SW480 (cell line): Measurements from ENCODE around the gene RBM48.
"Not testable (repeated sequence)": the region's sequence is repeated elsewhere in the genome, so short reads cannot be mapped to it uniquely, and the experiment has no call there.

ENCODE experiments used
- DNase-seq: peaks from one replicate; pipeline ENCODE4 v3.0.0-alpha.2; 2016; ENCODE audit warnings: low spot score

The RBM48 gene

GRCh38 chr7:92545116-92545515 is 16.5 kb downstream of the RBM48 start:
- not testable (repeated sequence) for DNase-seq

DNA sequence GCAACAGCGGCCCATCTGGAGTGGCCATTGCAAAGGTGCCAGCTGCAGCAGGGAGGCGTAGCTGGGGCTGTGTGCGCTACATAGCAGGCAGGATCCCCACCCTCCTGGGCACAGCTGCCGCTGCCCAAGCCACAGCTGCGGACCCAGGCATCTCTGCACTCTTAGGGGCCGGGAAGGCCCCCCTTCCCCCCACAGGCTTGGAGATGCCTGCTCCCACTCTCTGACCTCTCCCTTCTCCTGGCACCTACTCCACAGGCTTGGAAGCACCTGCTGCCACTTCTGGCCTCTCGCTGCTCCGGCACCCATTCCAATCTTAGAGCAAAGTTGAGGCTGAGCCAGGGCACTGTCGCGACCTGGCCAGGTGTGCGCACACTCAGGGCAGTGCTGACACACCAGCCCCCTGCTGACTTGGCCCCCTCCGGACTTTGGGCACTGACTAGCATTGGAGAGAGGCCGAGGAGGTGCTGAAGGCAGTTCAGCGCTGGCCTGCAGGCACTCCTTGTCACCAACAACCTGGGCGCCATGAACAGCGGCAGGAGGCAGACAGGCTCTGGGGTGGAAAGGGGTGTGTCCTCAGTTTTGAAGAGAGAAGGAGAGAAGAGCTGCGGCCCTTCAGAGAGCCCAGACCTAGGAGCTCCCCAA is 18.4 kb downstream of the RBM48 start:
- DNase-seq: no peak

- no peak for DNase-seq
These were observed 19.0 kb downstream of the RBM48 start for GRCh38 chr7:92547579-92547978.

DNA sequence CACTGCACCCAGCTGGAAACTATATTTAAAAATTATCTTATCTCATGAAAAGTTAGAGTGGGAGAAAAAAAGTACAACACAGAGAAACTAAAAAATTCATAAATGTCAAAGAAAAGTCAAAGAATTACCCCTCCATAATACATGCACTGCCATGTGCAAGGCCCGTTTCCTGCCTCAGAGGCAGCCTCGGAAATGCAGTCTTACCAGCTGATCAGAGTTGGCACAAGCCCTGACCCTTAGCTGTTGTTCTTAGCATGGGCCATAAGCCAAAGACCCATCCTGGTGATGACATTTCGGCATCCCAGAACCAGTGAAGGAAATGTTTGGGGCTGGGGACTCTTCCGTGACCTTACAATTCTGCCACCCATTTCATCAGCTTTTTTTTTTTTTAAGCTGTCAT is 21.6 kb downstream of the RBM48 start:
- DNase-seq: no peak

DNA sequence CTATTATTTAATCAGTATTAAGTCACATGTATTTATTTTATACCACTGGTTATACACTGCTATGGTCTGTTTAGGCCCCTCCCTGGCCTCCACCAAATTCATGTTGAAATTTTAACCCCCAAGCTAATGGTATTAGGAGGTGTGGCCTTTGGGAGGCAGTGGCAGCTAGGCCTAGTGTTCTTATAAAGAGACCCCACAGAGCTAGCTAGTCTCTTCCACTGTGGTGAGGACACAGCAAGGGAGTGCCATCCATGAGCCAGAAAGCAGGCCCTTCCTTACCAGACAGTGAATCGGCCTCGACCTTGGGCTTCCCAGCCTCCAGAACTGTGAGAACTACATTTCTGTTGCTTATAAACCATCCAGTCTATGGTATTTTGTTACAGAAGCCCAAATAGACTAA is 28.7 kb downstream of the RBM48 start:
- DNase-seq: no peak

- no peak for DNase-seq
These were observed 29.3 kb downstream of the RBM48 start for GRCh38 chr7:92557808-92558362.

DNA sequence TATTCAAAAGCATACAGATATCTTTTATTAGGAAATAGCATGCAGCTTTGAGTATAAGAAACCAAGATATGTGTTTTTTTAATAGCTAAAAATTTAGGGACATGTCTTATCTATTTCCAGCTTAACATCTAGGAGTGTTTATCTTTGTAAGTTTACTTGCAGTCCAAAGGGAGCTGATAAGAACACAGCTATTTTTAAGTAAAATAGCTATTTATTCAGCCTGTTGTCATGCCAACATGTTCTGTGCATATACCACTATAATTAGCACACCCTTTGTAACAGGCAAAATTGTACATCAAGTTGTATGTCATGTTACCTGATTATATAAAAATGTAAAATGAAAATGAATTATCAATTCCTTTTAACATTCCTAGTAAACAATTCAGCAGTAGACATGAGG is 32.0 kb downstream of the RBM48 start:
- DNase-seq: no peak

GRCh38 chr7:92563345-92563744 is 34.8 kb downstream of the RBM48 start:
- no peak for DNase-seq

GRCh38 chr7:92567460-92567859 is 38.9 kb downstream of the RBM48 start:
- DNase-seq: no peak

DNA sequence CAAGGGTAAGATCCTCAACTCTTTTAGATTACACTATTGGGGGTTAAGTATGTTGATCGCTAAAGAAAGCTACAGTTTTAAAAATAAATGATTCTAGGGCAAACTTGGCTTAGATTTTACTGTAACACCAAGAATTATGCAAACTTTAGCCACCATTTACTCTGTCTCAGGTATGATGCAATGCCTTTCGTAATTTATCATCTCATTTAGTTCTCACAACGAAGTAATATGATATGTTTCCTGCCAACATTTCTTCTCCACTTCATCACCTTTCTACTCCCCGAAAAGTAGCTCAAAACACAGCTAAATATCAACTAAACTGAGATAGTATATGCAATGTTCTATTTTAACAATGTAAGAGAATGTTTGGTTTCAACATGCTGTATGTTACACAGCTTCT is 40.5 kb downstream of the RBM48 start:
- DNase-seq: no peak

- no peak for DNase-seq
These were observed 47.7 kb downstream of the RBM48 start for GRCh38 chr7:92576296-92576695.

DNA sequence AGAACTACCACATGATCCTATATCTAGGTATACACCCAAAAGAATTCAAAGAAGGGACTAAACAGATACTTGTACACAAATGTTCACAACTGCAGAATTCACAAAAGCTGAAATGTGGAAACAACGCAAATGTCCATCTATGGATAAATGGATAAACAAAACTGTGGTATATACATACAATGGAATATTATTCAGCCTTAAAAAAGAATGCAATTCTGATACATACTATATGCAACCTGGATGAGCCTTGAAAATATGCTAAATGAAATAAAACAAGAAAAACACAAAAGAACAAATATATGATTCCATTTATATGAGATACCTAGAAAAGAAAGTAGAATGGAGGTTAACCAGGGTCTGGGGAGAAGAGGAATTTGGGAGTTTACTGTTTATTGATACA is 54.4 kb downstream of the RBM48 start:
- DNase-seq: no peak

- no peak for DNase-seq
These were observed 56.4 kb downstream of the RBM48 start for GRCh38 chr7:92584953-92585352.

GRCh38 chr7:92586403-92586802 is 57.8 kb downstream of the RBM48 start:
- DNase-seq: no peak

GRCh38 chr7:92586841-92587240 is 58.2 kb downstream of the RBM48 start:
- no peak for DNase-seq
